ENCODE measurements around the gene GDF2. TPM values are rescaled to one million over a fixed set of nuclear protein-coding genes. Genes with fewer than 3 reads are reported as not detected.

GDF2 gene
- total RNA-seq, 1 donor from 2014 or later: not detected

GRCh38 chr10:47300429-47300931 is 21.8 kb upstream of the GDF2 start:
- Mint-ChIP-seq H3K9me3 (ENCODE audit: low read depth) (no peaks in the 10 kb centered on the region), H3K27me3 (ENCODE audit: low read depth) (peaks cover 44% of the 10 kb centered on the region), H3K27ac (ENCODE audit: unreplicated experiment) (no peak overlapping the region), H3K4me3 (ENCODE audit: unreplicated experiment) (peak overlapping the region; percentile 60), H3K36me3 (ENCODE audit: low read depth) (peaks cover 2% of the 10 kb centered on the region), H3K4me1 (ENCODE audit: low read depth) (peaks cover 19% of the 10 kb centered on the region)
- TF ChIP-seq CTCF (IDR thresholded peaks at IDR 0.05): peak; percentile 56
- DNase-seq (ENCODE audit: low spot score): peak; percentile 88

- H3K27me3 Mint-ChIP-seq (ENCODE audit: low read depth): peaks cover 44% of the 10 kb centered on the region
- peaks cover 12% of the 10 kb centered on the region for H3K4me1 Mint-ChIP-seq (ENCODE audit: low read depth)
- no peak overlapping the region for H3K4me3 Mint-ChIP-seq (ENCODE audit: unreplicated experiment)
- DNase-seq (ENCODE audit: low spot score): peak; percentile 25
- no peak for TF ChIP-seq CTCF (IDR thresholded peaks at IDR 0.05)
- H3K27ac Mint-ChIP-seq (ENCODE audit: unreplicated experiment): no peak overlapping the region
- peaks cover 2% of the 10 kb centered on the region for H3K36me3 Mint-ChIP-seq (ENCODE audit: low read depth)
- no peaks in the 10 kb centered on the region for H3K9me3 Mint-ChIP-seq (ENCODE audit: low read depth)
Measured at GRCh38 chr10:47301833-47302232, 20.4 kb upstream of the GDF2 start.

GRCh38 chr10:47303105-47303504 is 19.1 kb upstream of the GDF2 start:
- no peak overlapping the region for H3K4me3 Mint-ChIP-seq (ENCODE audit: unreplicated experiment)
- peaks cover 12% of the 10 kb centered on the region for H3K4me1 Mint-ChIP-seq (ENCODE audit: low read depth)
- peaks cover 2% of the 10 kb centered on the region for H3K36me3 Mint-ChIP-seq (ENCODE audit: low read depth)
- peak; percentile 62 for DNase-seq (ENCODE audit: low spot score)
- H3K27me3 Mint-ChIP-seq (ENCODE audit: low read depth): peaks cover 45% of the 10 kb centered on the region
- H3K9me3 Mint-ChIP-seq (ENCODE audit: low read depth): no peaks in the 10 kb centered on the region
- TF ChIP-seq CTCF (IDR thresholded peaks at IDR 0.05): no peak
- H3K27ac Mint-ChIP-seq (ENCODE audit: unreplicated experiment): no peak overlapping the region

GRCh38 chr10:47303866-47304265 is 18.4 kb upstream of the GDF2 start:
- H3K4me3 Mint-ChIP-seq (ENCODE audit: unreplicated experiment): no peak overlapping the region
- H3K4me1 Mint-ChIP-seq (ENCODE audit: low read depth): peaks cover 12% of the 10 kb centered on the region
- H3K36me3 Mint-ChIP-seq (ENCODE audit: low read depth): peaks cover 2% of the 10 kb centered on the region
- H3K27me3 Mint-ChIP-seq (ENCODE audit: low read depth): peaks cover 46% of the 10 kb centered on the region
- no peak for TF ChIP-seq CTCF (IDR thresholded peaks at IDR 0.05)
- H3K9me3 Mint-ChIP-seq (ENCODE audit: low read depth): no peaks in the 10 kb centered on the region
- DNase-seq (ENCODE audit: low spot score): peak; percentile 75
- H3K27ac Mint-ChIP-seq (ENCODE audit: unreplicated experiment): no peak overlapping the region

GRCh38 chr10:47305566-47305965 is 16.7 kb upstream of the GDF2 start:
- no peak overlapping the region for H3K27ac Mint-ChIP-seq (ENCODE audit: unreplicated experiment)
- H3K27me3 Mint-ChIP-seq (ENCODE audit: low read depth): peaks cover 48% of the 10 kb centered on the region
- H3K4me3 Mint-ChIP-seq (ENCODE audit: unreplicated experiment): no peak overlapping the region
- peaks cover 2% of the 10 kb centered on the region for H3K36me3 Mint-ChIP-seq (ENCODE audit: low read depth)
- H3K4me1 Mint-ChIP-seq (ENCODE audit: low read depth): peaks cover 5% of the 10 kb centered on the region
- DNase-seq (ENCODE audit: low spot score): no peak
- no peak for TF ChIP-seq CTCF (IDR thresholded peaks at IDR 0.05)
- no peaks in the 10 kb centered on the region for H3K9me3 Mint-ChIP-seq (ENCODE audit: low read depth)
